ENCODE data around the gene POU2F1. TPM values are rescaled to one million over a fixed set of nuclear protein-coding genes. Genes with fewer than 3 reads are reported as not detected.

The POU2F1 gene
- total RNA-seq, 2 experiments from 2014 or later = 17.4 to 20.4 TPM

GRCh38 chr1:167413328-167413727, 192.6 kb downstream of the POU2F1 start:
- H3K27ac Mint-ChIP-seq = no peak overlapping the region
- H3K9me3 Mint-ChIP-seq = no peaks in the 10 kb centered on the region
- H3K4me3 Mint-ChIP-seq = no peak overlapping the region
- peaks cover 30% of the 10 kb centered on the region for H3K4me1 Mint-ChIP-seq
- ChIA-PET POLR2A (interaction anchor here (1.2 to 1.5 kb wide), 2 partner anchors 11 to 14 kb away, joined by 3 read pairs; no protein-coding TSS in a partner anchor), CTCF (interaction anchor here (0.6 to 2.1 kb wide), 6 partner anchors 14 to 127 kb away, joined by 3 to 7 read pairs (median 3); no protein-coding TSS in a partner anchor)
- no peaks in the 10 kb centered on the region for H3K27me3 Mint-ChIP-seq
- DNase-seq = no peak
- H3K36me3 Mint-ChIP-seq (ENCODE audit: low read depth) = peaks cover 25% of the 10 kb centered on the region

- POLR2A ChIA-PET = interaction anchor here (0.6 kb wide), 1 partner anchor 39 kb away, joined by 3 read pairs; no protein-coding TSS in a partner anchor
- Mint-ChIP-seq H3K27ac (no peak overlapping the region), H3K27me3 (no peaks in the 10 kb centered on the region), H3K4me1 (peaks cover 28% of the 10 kb centered on the region), H3K36me3 (ENCODE audit: low read depth) (peaks cover 24% of the 10 kb centered on the region), H3K9me3 (no peaks in the 10 kb centered on the region), H3K4me3 (no peak overlapping the region)
- CTCF ChIA-PET = interaction anchor here (0.7 kb wide), 1 partner anchor 69 kb away, joined by 3 read pairs; no protein-coding TSS in a partner anchor
- no peak for DNase-seq
Measured at GRCh38 chr1:167416506-167416905, 195.8 kb downstream of the POU2F1 start.

- Mint-ChIP-seq H3K36me3 (ENCODE audit: low read depth) (peaks cover 10% of the 10 kb centered on the region), H3K27me3 (no peaks in the 10 kb centered on the region), H3K4me1 (peaks cover 11% of the 10 kb centered on the region), H3K27ac (no peak overlapping the region), H3K9me3 (no peaks in the 10 kb centered on the region), H3K4me3 (no peak overlapping the region)
- ChIA-PET POLR2A (interaction anchor here (1.5 kb wide), 1 partner anchor 16 kb away, joined by 3 read pairs; no protein-coding TSS in a partner anchor), CTCF (interaction anchor here (1.2 to 1.3 kb wide), 2 partner anchors 114 to 116 kb away, joined by 3 to 5 read pairs; no protein-coding TSS in a partner anchor)
- no peak for DNase-seq
Measured at GRCh38 chr1:167418391-167418790, 197.7 kb downstream of the POU2F1 start.

- H3K9me3 Mint-ChIP-seq = no peaks in the 10 kb centered on the region
- DNase-seq = no peak
- no peak overlapping the region for H3K27ac Mint-ChIP-seq
- ChIA-PET CTCF (interaction anchor here (1.2 kb wide), 1 partner anchor 115 kb away, joined by 3 read pairs; no protein-coding TSS in a partner anchor), POLR2A (no interaction called here)
- H3K27me3 Mint-ChIP-seq = no peaks in the 10 kb centered on the region
- H3K4me1 Mint-ChIP-seq = peaks cover 9% of the 10 kb centered on the region
- H3K4me3 Mint-ChIP-seq = no peak overlapping the region
- peaks cover 8% of the 10 kb centered on the region for H3K36me3 Mint-ChIP-seq (ENCODE audit: low read depth)
Measured at GRCh38 chr1:167419245-167419644, 198.6 kb downstream of the POU2F1 start.

- CTCF ChIA-PET = interaction anchor here (1.3 to 1.7 kb wide), 2 partner anchors 10 to 121 kb away, joined by 5 read pairs; no protein-coding TSS in a partner anchor
- DNase-seq = no peak
- no peaks in the 10 kb centered on the region for H3K27me3 Mint-ChIP-seq
- H3K36me3 Mint-ChIP-seq (ENCODE audit: low read depth) = peaks cover 6% of the 10 kb centered on the region
- H3K4me3 Mint-ChIP-seq = no peak overlapping the region
- H3K9me3 Mint-ChIP-seq = no peaks in the 10 kb centered on the region
- peaks cover 9% of the 10 kb centered on the region for H3K4me1 Mint-ChIP-seq
- no peak overlapping the region for H3K27ac Mint-ChIP-seq
- POLR2A ChIA-PET = interaction anchor here (0.6 kb wide), 1 partner anchor 806 kb away, joined by 4 read pairs; no protein-coding TSS in a partner anchor
Measured at GRCh38 chr1:167420510-167420909, 199.8 kb downstream of the POU2F1 start.

GRCh38 chr1:167423684-167424619, 203.3 kb downstream of the POU2F1 start:
- Mint-ChIP-seq H3K27ac (no peak overlapping the region), H3K36me3 (ENCODE audit: low read depth) (peaks cover 9% of the 10 kb centered on the region), H3K27me3 (no peaks in the 10 kb centered on the region), H3K9me3 (no peaks in the 10 kb centered on the region), H3K4me1 (peaks cover 13% of the 10 kb centered on the region), H3K4me3 (no peak overlapping the region)
- POLR2A ChIA-PET = no interaction called here
- CTCF ChIA-PET = interaction anchor here (1.3 kb wide), 1 partner anchor 23 kb away, joined by 3 read pairs; no protein-coding TSS in a partner anchor
- DNase-seq = no peak

- H3K36me3 Mint-ChIP-seq (ENCODE audit: low read depth) = peaks cover 23% of the 10 kb centered on the region
- H3K27me3 Mint-ChIP-seq = no peaks in the 10 kb centered on the region
- peaks cover 27% of the 10 kb centered on the region for H3K4me1 Mint-ChIP-seq
- H3K4me3 Mint-ChIP-seq = no peak overlapping the region
- H3K27ac Mint-ChIP-seq = no peak overlapping the region
- H3K9me3 Mint-ChIP-seq = no peaks in the 10 kb centered on the region
- ChIA-PET CTCF (interaction anchor here (1.3 to 3.1 kb wide), 3 partner anchors 24 to 115 kb away, joined by 3 to 11 read pairs (median 4); no protein-coding TSS in a partner anchor), POLR2A (interaction anchor here (0.6 kb wide), 1 partner anchor 206 kb away, joined by 3 read pairs; no protein-coding TSS in a partner anchor)
- DNase-seq = no peak
Measured at GRCh38 chr1:167425482-167425881, 204.8 kb downstream of the POU2F1 start.

GRCh38 chr1:167426716-167427115, 206.0 kb downstream of the POU2F1 start:
- no peaks in the 10 kb centered on the region for H3K9me3 Mint-ChIP-seq
- peaks cover 28% of the 10 kb centered on the region for H3K4me1 Mint-ChIP-seq
- no peak overlapping the region for H3K4me3 Mint-ChIP-seq
- ChIA-PET POLR2A (interaction anchor here (1.2 kb wide), 1 partner anchor 14 kb away, joined by 3 read pairs; no protein-coding TSS in a partner anchor), CTCF (interaction anchor here (3.1 kb wide), 1 partner anchor 114 kb away, joined by 11 read pairs; no protein-coding TSS in a partner anchor)
- H3K27me3 Mint-ChIP-seq = no peaks in the 10 kb centered on the region
- H3K27ac Mint-ChIP-seq = no peak overlapping the region
- peaks cover 33% of the 10 kb centered on the region for H3K36me3 Mint-ChIP-seq (ENCODE audit: low read depth)
- no peak for DNase-seq

GRCh38 chr1:167427848-167428247, 207.2 kb downstream of the POU2F1 start:
- POLR2A ChIA-PET = interaction anchor here (0.8 to 2.7 kb wide), 3 partner anchors 15 to 112 kb away, joined by 3 to 8 read pairs (median 3); no protein-coding TSS in a partner anchor
- no peaks in the 10 kb centered on the region for H3K9me3 Mint-ChIP-seq
- peaks cover 28% of the 10 kb centered on the region for H3K4me1 Mint-ChIP-seq
- no peak for DNase-seq
- H3K27ac Mint-ChIP-seq = peak overlapping the region; percentile 72
- no peaks in the 10 kb centered on the region for H3K27me3 Mint-ChIP-seq
- H3K4me3 Mint-ChIP-seq = no peak overlapping the region
- CTCF ChIA-PET = interaction anchor here (0.9 to 3.1 kb wide), 4 partner anchors 19 to 196 kb away, joined by 3 to 11 read pairs (median 6); no protein-coding TSS in a partner anchor
- peaks cover 39% of the 10 kb centered on the region for H3K36me3 Mint-ChIP-seq (ENCODE audit: low read depth)

- CTCF ChIA-PET = interaction anchor here (1.5 to 1.7 kb wide), 2 partner anchors 105 to 112 kb away, joined by 3 to 7 read pairs; no protein-coding TSS in a partner anchor
- DNase-seq = no peak
- Mint-ChIP-seq H3K4me3 (no peak overlapping the region), H3K4me1 (peaks cover 28% of the 10 kb centered on the region), H3K27ac (peak overlapping the region; percentile 72), H3K36me3 (ENCODE audit: low read depth) (peaks cover 44% of the 10 kb centered on the region), H3K27me3 (no peaks in the 10 kb centered on the region), H3K9me3 (no peaks in the 10 kb centered on the region)
- POLR2A ChIA-PET = interaction anchor here (1.6 to 2.7 kb wide), 2 partner anchors 9 to 19 kb away, joined by 4 to 8 read pairs; no protein-coding TSS in a partner anchor
Measured at GRCh38 chr1:167428395-167428794, 207.7 kb downstream of the POU2F1 start.

GRCh38 chr1:167429612-167430011, 208.9 kb downstream of the POU2F1 start:
- ChIA-PET CTCF (interaction anchor here (1.7 kb wide), 1 partner anchor 111 kb away, joined by 3 read pairs; no protein-coding TSS in a partner anchor), POLR2A (interaction anchor here (1.6 to 2.7 kb wide), 2 partner anchors 8 to 18 kb away, joined by 4 to 8 read pairs; no protein-coding TSS in a partner anchor)
- Mint-ChIP-seq H3K36me3 (ENCODE audit: low read depth) (peaks cover 52% of the 10 kb centered on the region), H3K9me3 (no peaks in the 10 kb centered on the region), H3K4me1 (peaks cover 34% of the 10 kb centered on the region), H3K27ac (peak overlapping the region; percentile 28), H3K4me3 (no peak overlapping the region), H3K27me3 (no peaks in the 10 kb centered on the region)
- DNase-seq = no peak

GRCh38 chr1:167430134-167430848, 209.6 kb downstream of the POU2F1 start:
- H3K4me3 Mint-ChIP-seq = no peak overlapping the region
- H3K36me3 Mint-ChIP-seq (ENCODE audit: low read depth) = peaks cover 54% of the 10 kb centered on the region
- POLR2A ChIA-PET = interaction anchor here (0.6 to 1.1 kb wide), 2 partner anchors 14 to 59 kb away, joined by 3 to 6 read pairs; no protein-coding TSS in a partner anchor

More at GRCh38 chr1:167430134-167430848, 209.6 kb downstream of the POU2F1 start:
- no peaks in the 10 kb centered on the region for H3K27me3 Mint-ChIP-seq
- H3K27ac Mint-ChIP-seq = peak overlapping the region; percentile 28
- no peak for DNase-seq
- peaks cover 35% of the 10 kb centered on the region for H3K4me1 Mint-ChIP-seq
- H3K9me3 Mint-ChIP-seq = no peaks in the 10 kb centered on the region
- CTCF ChIA-PET = no interaction called here

All from activated CD4-positive, alpha-beta memory T cell treated with anti-CD3 and anti-CD28 coated beads, Interleukin-2, amount 10 ng/mL, durations not matched to agents 7 days and 5 days (primary cell).